ENCODE data around the gene ORC6. TPM values are rescaled to one million over a fixed set of nuclear protein-coding genes. Genes with fewer than 3 reads are reported as not detected.

Gene ORC6
- total and polyA plus RNA-seq, 9 of the 15 experiments (the other 6 are each of a cell fraction or from before 2014, with no cell fraction given) = 18.7 to 71.4 (median 47.0) TPM

- TF ChIP-seq ZBTB12 (CRISPR knock-in tag; IDR thresholded peaks at IDR 0.05) (no peak), CBFA2T3 (IDR thresholded peaks at IDR 0.05) (no peak), ARHGAP35 (IDR thresholded peaks at IDR 0.05; ENCODE audit: partially characterized antibody) (no peak), MYNN (IDR thresholded peaks at IDR 0.05) (no peak), MYNN (CRISPR knock-in tag; IDR thresholded peaks at IDR 0.05) (no peak), ZNF12 (CRISPR knock-in tag; IDR thresholded peaks at IDR 0.05) (no peak), ZNF274 (IDR thresholded peaks at IDR 0.05; ENCODE audit: borderline replicate concordance, low read depth, low read length) (no peak), ZNF184 (CRISPR knock-in tag; IDR thresholded peaks at IDR 0.05) (no peak), NR0B1 (IDR thresholded peaks at IDR 0.05; ENCODE audit: partially characterized antibody) (no peak), HEY1 (CRISPR knock-in tag; IDR thresholded peaks at IDR 0.05; ENCODE audit: borderline replicate concordance) (no peak), PHB2 (IDR thresholded peaks at IDR 0.05; ENCODE audit: low read depth) (no peak), GTF2A2 (tag; IDR thresholded peaks at IDR 0.05) (no peak), FOXM1 (IDR thresholded peaks at IDR 0.05; ENCODE audit: low read depth) (no peak), FOXM1 (CRISPR knock-in tag; IDR thresholded peaks at IDR 0.05; ENCODE audit: low read depth) (no peak), MYC (IDR thresholded peaks at IDR 0.05; ENCODE audit: low read depth, low read length) (peak; percentile 5; the same call in 1 of the 2 replicates), MYC (CRISPR knock-in tag; IDR thresholded peaks at IDR 0.05; ENCODE audit: borderline replicate concordance, low read depth) (no peak), ID3 (CRISPR knock-in tag; IDR thresholded peaks at IDR 0.05) (no peak), ID3 (tag; IDR thresholded peaks at IDR 0.05) (no peak), CREB5 (CRISPR knock-in tag; IDR thresholded peaks at IDR 0.05) (no peak), HNRNPUL1 (IDR thresholded peaks at IDR 0.05; ENCODE audit: low read length) (no peak), NR2F6 (CRISPR knock-in tag; IDR thresholded peaks at IDR 0.05) (no peak), E2F3 (CRISPR knock-in tag; IDR thresholded peaks at IDR 0.05) (peak; percentile 59; the same call in 1 of the 2 replicates), RAD51 (IDR thresholded peaks at IDR 0.05; ENCODE audit: borderline replicate concordance, low read depth) (no peak)
- TF ChIP-seq, protein P1, sequence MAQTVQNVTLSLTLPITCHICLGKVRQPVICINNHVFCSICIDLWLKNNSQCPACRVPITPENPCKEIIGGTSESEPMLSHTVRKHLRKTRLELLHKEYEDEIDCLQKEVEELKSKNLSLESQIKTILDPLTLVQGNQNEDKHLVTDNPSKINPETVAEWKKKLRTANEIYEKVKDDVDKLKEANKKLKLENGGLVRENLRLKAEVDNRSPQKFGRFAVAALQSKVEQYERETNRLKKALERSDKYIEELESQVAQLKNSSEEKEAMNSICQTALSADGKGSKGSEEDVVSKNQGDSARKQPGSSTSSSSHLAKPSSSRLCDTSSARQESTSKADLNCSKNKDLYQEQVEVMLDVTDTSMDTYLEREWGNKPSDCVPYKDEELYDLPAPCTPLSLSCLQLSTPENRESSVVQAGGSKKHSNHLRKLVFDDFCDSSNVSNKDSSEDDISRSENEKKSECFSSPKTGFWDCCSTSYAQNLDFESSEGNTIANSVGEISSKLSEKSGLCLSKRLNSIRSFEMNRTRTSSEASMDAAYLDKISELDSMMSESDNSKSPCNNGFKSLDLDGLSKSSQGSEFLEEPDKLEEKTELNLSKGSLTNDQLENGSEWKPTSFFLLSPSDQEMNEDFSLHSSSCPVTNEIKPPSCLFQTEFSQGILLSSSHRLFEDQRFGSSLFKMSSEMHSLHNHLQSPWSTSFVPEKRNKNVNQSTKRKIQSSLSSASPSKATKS (CRISPR knock-in tag; IDR thresholded peaks at IDR 0.05) = no peak
These were observed at the start of gene ORC6 (continued) for GRCh38 chr16:46689365-46690280.
